Small intestine (tissue), 7 donors: ENCODE data around the gene PRXL2A. TPM values are rescaled to one million over a fixed set of nuclear protein-coding genes. Genes with fewer than 3 reads are reported as not detected.

Experiments used
- DNase-seq, 2 donors: peaks; one replicate each; pipeline versions ENCODE4 v3.0.0 to v3.0.0-alpha.2; 2013
- FAIRE-seq: peaks from 2 replicates; lab custom pipeline; 2012; peaks lifted over from hg19 to GRCh38; lab: Jason Lieb, UNC
- H3K27ac ChIP-seq, 3 donors: one replicate each; pipeline ENCODE4 v1.5.1; 2013; ENCODE audit warnings: low read length in 2 of 3, mild to moderate bottlenecking in 2 of 3, control low read depth in 1 of 3, inconsistent platforms in 1 of 3, low read depth in 1 of 3, moderate library complexity in 1 of 3
- H3K27me3 ChIP-seq, 3 donors: one replicate each; pipeline ENCODE4 v1.6.1; 2013; ENCODE audit warnings: low read length in 3 of 3, inconsistent platforms in 1 of 3; ENCODE audit not compliant: control insufficient read depth in 3 of 3, insufficient read depth in 3 of 3
- H3K36me3 ChIP-seq, 3 donors: one replicate each; pipeline ENCODE4 v1.6.1; 2013; ENCODE audit warnings: low read length in 3 of 3, inconsistent platforms in 1 of 3, low read depth in 1 of 3, mild to moderate bottlenecking in 1 of 3, moderate library complexity in 1 of 3; ENCODE audit not compliant: control insufficient read depth in 3 of 3, insufficient read depth in 2 of 3
- H3K4me1 ChIP-seq, 3 donors: one replicate each; pipeline ENCODE4 v1.6.1; 2013; ENCODE audit warnings: low read length in 2 of 3, inconsistent platforms in 1 of 3, low read depth in 1 of 3, mild to moderate bottlenecking in 1 of 3, moderate library complexity in 1 of 3; ENCODE audit not compliant: control insufficient read depth in 3 of 3, insufficient read depth in 2 of 3
- H3K4me3 ChIP-seq, 3 donors: one replicate each; pipeline ENCODE4 v1.5.1; 2013; ENCODE audit warnings: low read length in 3 of 3, control low read depth in 1 of 3, inconsistent platforms in 1 of 3, low read depth in 1 of 3, mild to moderate bottlenecking in 1 of 3, moderate library complexity in 1 of 3
- H3K9me3 ChIP-seq, 2 donors: one replicate each; pipeline ENCODE4 v1.6.1; 2013; ENCODE audit warnings: low read depth in 1 of 2, low read length in 1 of 2; ENCODE audit not compliant: control insufficient read depth in 2 of 2, insufficient read depth in 1 of 2
- WGBS, 3 donors: extraction: QIAGEN DNeasy Blood & Tissue Kit; methylation state at CpG; one replicate each; pipeline ENCODE4 v1.1.7; 2013; 5-methylcytosine and 5-hydroxymethylcytosine counted together
- polyA plus RNA-seq, 4 donors: library from polyadenylated mRNA; stranded (reverse) in 3 of 4; unstranded in 1 of 4; fragments of 200-250 nt in 3 of 4; fragments of 120-200 nt in 1 of 4; gene quantifications; one replicate each; pipeline versions ENCODE4 v1.2.1 to v1.2.3, GENCODE V29; 2013
- donor health status: healthy with polysubstance abuse.
- donor health status: control.
- donor health status: control.
- donor health status: Bipolar disorder and iron deficiency.
- donor health status: healthy.

The PRXL2A gene
- polyA plus RNA-seq, 4 donors: 40.9 to 144 (median 56.9) TPM

- FAIRE-seq (no peak), DNase-seq (no peak)
- Histone ChIP-seq H3K9me3 (no peaks in the 10 kb centered on the region), H3K27me3 (no peaks in the 10 kb centered on the region), H3K4me1 (peaks cover 14 to 76% (median 64%) of the 10 kb centered on the region in 3 donors), H3K27ac (peak overlapping the region in 2 of 3 donors; percentile 5 to 94), H3K36me3 (peaks cover 0 to 38% (median 0%) of the 10 kb centered on the region in 3 donors), H3K4me3 (no peak overlapping the region)
- 32 to 55% (median 53%) methylated on average over 5 of the region's 5 CpGs for WGBS, 3 donors
Observed at GRCh38 chr10:80462981-80463741, 54.8 kb downstream of the PRXL2A start.

- no peak overlapping the region for H3K4me3 ChIP-seq
- DNase-seq (no peak), FAIRE-seq (no peak)
- H3K27me3 ChIP-seq: no peaks in the 10 kb centered on the region
- H3K36me3 ChIP-seq: peaks cover 0 to 40% (median 0%) of the 10 kb centered on the region in 3 donors
- peak overlapping the region in 1 of 3 donors; percentile 94 for H3K27ac ChIP-seq
- peaks cover 13 to 69% (median 64%) of the 10 kb centered on the region in 3 donors for H3K4me1 ChIP-seq
- no peaks in the 10 kb centered on the region for H3K9me3 ChIP-seq
- 81 to 87% (median 85%) methylated on average over 10 of the region's 10 CpGs for WGBS, 3 donors
Observed at GRCh38 chr10:80463868-80464267, 55.5 kb downstream of the PRXL2A start.

GRCh38 chr10:80464557-80465450 lies 56.5 kb downstream of the PRXL2A start:
- Histone ChIP-seq H3K9me3 (no peaks in the 10 kb centered on the region), H3K4me1 (peaks cover 9 to 59% (median 55%) of the 10 kb centered on the region in 3 donors), H3K27ac (peak overlapping the region; percentile 18 to 94 (median 28)), H3K36me3 (peaks cover 0 to 39% (median 0%) of the 10 kb centered on the region in 3 donors), H3K4me3 (peak overlapping the region in 1 of 3 donors; percentile 0), H3K27me3 (no peaks in the 10 kb centered on the region)
- DNase-seq (peak in 1 of 2 donors; percentile 35), FAIRE-seq (no peak)
- 24 to 42% (median 29%) methylated on average over 13 to 14 of the region's 14 CpGs for WGBS, 3 donors

GRCh38 chr10:80465451-80465835 lies 57.1 kb downstream of the PRXL2A start:
- H3K27ac ChIP-seq: peak overlapping the region; percentile 4 to 94 (median 28)
- H3K9me3 ChIP-seq: no peaks in the 10 kb centered on the region
- H3K4me1 ChIP-seq: peaks cover 8 to 53% (median 48%) of the 10 kb centered on the region in 3 donors
- H3K4me3 ChIP-seq: peak overlapping the region in 1 of 3 donors; percentile 0
- H3K27me3 ChIP-seq: no peaks in the 10 kb centered on the region
- WGBS, 3 donors: 50 to 62% (median 56%) methylated on average over 3 of the region's 3 CpGs
- no peak for FAIRE-seq
- no peak for DNase-seq
- H3K36me3 ChIP-seq: peaks cover 0 to 42% (median 0%) of the 10 kb centered on the region in 3 donors

GRCh38 chr10:80465839-80466590 lies 57.7 kb downstream of the PRXL2A start:
- WGBS, 3 donors: 73 to 89% (median 81%) methylated on average over 10 of the region's 10 CpGs

GRCh38 chr10:80466724-80467326 lies 58.5 kb downstream of the PRXL2A start:
- no peak for FAIRE-seq
- H3K4me1 ChIP-seq: peaks cover 0 to 42% (median 37%) of the 10 kb centered on the region in 3 donors
- WGBS, 3 donors: 70 to 78% (median 72%) methylated on average over 10 of the region's 10 CpGs
- no peak for DNase-seq
- peaks cover 0 to 45% (median 0%) of the 10 kb centered on the region in 3 donors for H3K36me3 ChIP-seq
- H3K27ac ChIP-seq: peak overlapping the region in 1 of 3 donors; percentile 94
- no peaks in the 10 kb centered on the region for H3K9me3 ChIP-seq
- no peaks in the 10 kb centered on the region for H3K27me3 ChIP-seq
- H3K4me3 ChIP-seq: peak overlapping the region in 1 of 3 donors; percentile 16

More at GRCh38 chr10:80465839-80466590, 57.7 kb downstream of the PRXL2A start:
- H3K4me3 ChIP-seq: peak overlapping the region in 1 of 3 donors; percentile 16
- peak overlapping the region in 1 of 3 donors; percentile 94 for H3K27ac ChIP-seq
- peaks cover 0 to 43% (median 0%) of the 10 kb centered on the region in 3 donors for H3K36me3 ChIP-seq
- no peaks in the 10 kb centered on the region for H3K9me3 ChIP-seq
- peaks cover 5 to 47% (median 44%) of the 10 kb centered on the region in 3 donors for H3K4me1 ChIP-seq
- DNase-seq: no peak
- no peak for FAIRE-seq
- H3K27me3 ChIP-seq: no peaks in the 10 kb centered on the region

- WGBS, 3 donors: 49 to 69% (median 63%) methylated on average over 6 of the region's 6 CpGs
- peaks cover 0 to 48% (median 0%) of the 10 kb centered on the region in 3 donors for H3K36me3 ChIP-seq
- no peaks in the 10 kb centered on the region for H3K27me3 ChIP-seq
- H3K4me3 ChIP-seq: no peak overlapping the region
- peaks cover 0 to 35% (median 30%) of the 10 kb centered on the region in 3 donors for H3K4me1 ChIP-seq
- H3K9me3 ChIP-seq: no peaks in the 10 kb centered on the region
- DNase-seq (peak in 1 of 2 donors; percentile 45), FAIRE-seq (no peak)
- H3K27ac ChIP-seq: peak overlapping the region in 1 of 3 donors; percentile 84
Observed at GRCh38 chr10:80468002-80468401, 59.7 kb downstream of the PRXL2A start.
